Activated CD8-positive, alpha-beta T cell treated with anti-CD3 and anti-CD28 coated beads for 36 hours (primary cell): ENCODE results near the gene MAPK8. TPM values are rescaled to one million over a fixed set of nuclear protein-coding genes. Genes with fewer than 3 reads are reported as not detected.
A peak's percentile ranks its signal among the peaks of the same experiment; 100 is the strongest.

Experiments used
- ATAC-seq: fragments of 200-7000 bp; cut with Tn5 transposase; one replicate; pipeline ENCODE4 v1.10.0; 2021; ENCODE audit warnings: mild to moderate bottlenecking, moderate library complexity
- CTCF ChIA-PET: fragments of 350-600 bp; sonication (Branson Sonifier 250); formaldehyde crosslinking; loops from one replicate; lab custom pipeline; 2021; ENCODE audit warnings: antibody characterized with exemption; lab: Charles Lee
- POLR2A ChIA-PET: fragments of 350-600 bp; sonication (Branson Sonifier 250); formaldehyde crosslinking; loops from one replicate; lab custom pipeline; 2021; ENCODE audit warnings: antibody characterized with exemption; lab: Charles Lee
- DNase-seq: peaks from one replicate; pipeline ENCODE4 v3.0.0-alpha.2; 2020
- H3K27ac Mint-ChIP-seq: one replicate; pipeline ENCODE4 v1.8.0; 2021; ENCODE audit warnings: mild to moderate bottlenecking, mixed read lengths
- H3K27me3 Mint-ChIP-seq: one replicate; pipeline ENCODE4 v1.8.0; 2021; ENCODE audit warnings: mixed read lengths
- H3K36me3 Mint-ChIP-seq: one replicate; pipeline ENCODE4 v1.8.0; 2021; ENCODE audit warnings: low read depth, mixed read lengths
- H3K4me1 Mint-ChIP-seq: one replicate; pipeline ENCODE4 v1.8.0; 2021; ENCODE audit warnings: low read depth, mixed read lengths
- H3K4me3 Mint-ChIP-seq: one replicate; pipeline ENCODE4 v1.8.0; 2021; ENCODE audit warnings: mild to moderate bottlenecking, moderate library complexity, mixed read lengths
- H3K9me3 Mint-ChIP-seq: one replicate; pipeline ENCODE4 v1.8.0; 2021; ENCODE audit warnings: mixed read lengths
- intact Hi-C: fragments of 100-400 bp; cut with micrococcal nuclease; formaldehyde crosslinking; loops from one replicate; pipeline ENCODE4 v1.10.0; 2022
- total RNA-seq, 2 experiments: library from RNA; stranded (reverse); gene quantifications; one replicate each; pipeline ENCODE4 v1.2.3, GENCODE V29; 2021
- TF ChIP-seq, protein P1 (sequence below): fragments of 200-600 bp; IDR thresholded peaks from one replicate; pipeline ENCODE4 v1.8.0; 2022; ENCODE audit warnings: antibody characterized with exemption, mild to moderate bottlenecking

The MAPK8 gene
- total RNA-seq, 2 experiments from 2014 or later = 40.5 to 41.1 TPM

DNA sequence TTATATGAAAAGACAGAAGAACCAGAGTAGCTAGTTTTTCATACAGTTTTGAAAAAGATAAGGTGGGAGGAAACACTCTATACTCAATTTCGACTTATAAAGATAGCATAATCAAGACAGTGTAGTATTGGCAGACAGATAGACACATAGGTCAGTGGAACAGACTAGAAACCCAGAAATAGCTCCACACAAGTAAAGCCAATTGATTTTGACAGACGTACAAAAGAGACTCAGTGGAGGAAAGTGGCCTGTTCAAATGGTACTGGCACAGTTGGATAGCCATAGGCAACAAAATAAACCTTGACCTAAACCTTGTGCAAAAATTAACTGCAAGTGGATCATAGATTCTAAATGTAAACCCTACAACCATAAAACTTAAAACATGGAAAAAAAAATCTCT is 46.8 kb downstream of the MAPK8 start:
- no peak overlapping the region for H3K27ac Mint-ChIP-seq
- POLR2A ChIA-PET = no interaction called here

DNA sequence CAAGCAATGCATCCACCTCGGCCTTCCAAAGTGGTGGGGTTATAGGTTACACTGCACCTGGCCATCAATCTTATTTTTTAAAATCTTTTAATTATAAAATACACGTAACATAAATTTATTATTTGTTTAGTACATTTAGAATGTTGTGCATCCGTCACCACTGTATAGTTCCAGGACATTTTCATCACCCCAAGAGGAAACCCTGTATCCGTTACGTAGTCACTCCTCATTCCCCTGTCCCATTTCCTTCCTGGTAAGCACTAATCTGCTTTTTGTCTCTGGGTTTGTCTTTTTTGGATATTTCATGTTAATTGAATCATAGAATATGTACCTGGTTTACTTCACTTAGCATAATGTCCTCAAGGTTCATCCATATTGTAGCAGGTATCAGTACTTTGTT is 51.2 kb downstream of the MAPK8 start:
- Mint-ChIP-seq H3K4me1 (peaks cover 24% of the 10 kb centered on the region), H3K36me3 (peaks cover 7% of the 10 kb centered on the region), H3K9me3 (peaks cover 14% of the 10 kb centered on the region), H3K27me3 (no peaks in the 10 kb centered on the region), H3K27ac (peak overlapping the region; percentile 2), H3K4me3 (no peak overlapping the region)
- ATAC-seq (no peak), DNase-seq (no peak)
- intact Hi-C loops = no loop called here
- TF ChIP-seq, protein P1, sequence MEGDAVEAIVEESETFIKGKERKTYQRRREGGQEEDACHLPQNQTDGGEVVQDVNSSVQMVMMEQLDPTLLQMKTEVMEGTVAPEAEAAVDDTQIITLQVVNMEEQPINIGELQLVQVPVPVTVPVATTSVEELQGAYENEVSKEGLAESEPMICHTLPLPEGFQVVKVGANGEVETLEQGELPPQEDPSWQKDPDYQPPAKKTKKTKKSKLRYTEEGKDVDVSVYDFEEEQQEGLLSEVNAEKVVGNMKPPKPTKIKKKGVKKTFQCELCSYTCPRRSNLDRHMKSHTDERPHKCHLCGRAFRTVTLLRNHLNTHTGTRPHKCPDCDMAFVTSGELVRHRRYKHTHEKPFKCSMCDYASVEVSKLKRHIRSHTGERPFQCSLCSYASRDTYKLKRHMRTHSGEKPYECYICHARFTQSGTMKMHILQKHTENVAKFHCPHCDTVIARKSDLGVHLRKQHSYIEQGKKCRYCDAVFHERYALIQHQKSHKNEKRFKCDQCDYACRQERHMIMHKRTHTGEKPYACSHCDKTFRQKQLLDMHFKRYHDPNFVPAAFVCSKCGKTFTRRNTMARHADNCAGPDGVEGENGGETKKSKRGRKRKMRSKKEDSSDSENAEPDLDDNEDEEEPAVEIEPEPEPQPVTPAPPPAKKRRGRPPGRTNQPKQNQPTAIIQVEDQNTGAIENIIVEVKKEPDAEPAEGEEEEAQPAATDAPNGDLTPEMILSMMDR = no peak
- ChIA-PET POLR2A (no interaction called here), CTCF (no interaction called here)

More for the DNA sequence above, 46.8 kb downstream of the MAPK8 start:
- Mint-ChIP-seq H3K36me3 (peaks cover 22% of the 10 kb centered on the region), H3K4me1 (peaks cover 10% of the 10 kb centered on the region), H3K9me3 (peaks cover 30% of the 10 kb centered on the region), H3K4me3 (no peak overlapping the region), H3K27me3 (no peaks in the 10 kb centered on the region)
- DNase-seq (no peak), ATAC-seq (no peak)
- CTCF ChIA-PET = interaction anchor here (1.1 to 1.2 kb wide), 2 partner anchors 10 to 63 kb away, joined by 3 to 5 read pairs; no protein-coding TSS in a partner anchor
- TF ChIP-seq, protein P1 = no peak
- intact Hi-C loops = no loop called here

DNA sequence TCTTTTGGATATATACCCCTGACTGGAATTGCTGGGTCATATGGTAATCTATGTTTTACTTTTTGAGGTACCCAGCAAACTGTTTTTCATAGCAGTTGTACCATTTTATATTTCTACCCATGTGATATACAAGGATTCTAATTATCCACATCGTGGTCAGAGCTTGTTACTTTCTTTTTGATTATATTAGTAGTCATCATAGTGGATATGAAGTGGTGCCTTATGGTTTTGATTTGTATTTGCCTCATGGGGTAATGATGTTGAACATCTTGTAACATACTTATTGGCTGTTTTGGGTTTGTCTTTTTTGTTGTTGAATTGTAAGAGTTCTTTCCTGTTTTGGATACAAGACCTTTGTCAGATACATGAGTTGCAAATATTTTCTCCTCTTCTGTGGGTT is 51.7 kb downstream of the MAPK8 start:
- H3K27ac Mint-ChIP-seq = no peak overlapping the region
- H3K4me1 Mint-ChIP-seq = peaks cover 24% of the 10 kb centered on the region
- peaks cover 14% of the 10 kb centered on the region for H3K9me3 Mint-ChIP-seq
- H3K4me3 Mint-ChIP-seq = no peak overlapping the region
- TF ChIP-seq, protein P1 = no peak
- intact Hi-C loops = no loop called here
- peaks cover 7% of the 10 kb centered on the region for H3K36me3 Mint-ChIP-seq
- H3K27me3 Mint-ChIP-seq = no peaks in the 10 kb centered on the region
- ChIA-PET POLR2A (no interaction called here), CTCF (no interaction called here)
- ATAC-seq (no peak), DNase-seq (no peak)

DNA sequence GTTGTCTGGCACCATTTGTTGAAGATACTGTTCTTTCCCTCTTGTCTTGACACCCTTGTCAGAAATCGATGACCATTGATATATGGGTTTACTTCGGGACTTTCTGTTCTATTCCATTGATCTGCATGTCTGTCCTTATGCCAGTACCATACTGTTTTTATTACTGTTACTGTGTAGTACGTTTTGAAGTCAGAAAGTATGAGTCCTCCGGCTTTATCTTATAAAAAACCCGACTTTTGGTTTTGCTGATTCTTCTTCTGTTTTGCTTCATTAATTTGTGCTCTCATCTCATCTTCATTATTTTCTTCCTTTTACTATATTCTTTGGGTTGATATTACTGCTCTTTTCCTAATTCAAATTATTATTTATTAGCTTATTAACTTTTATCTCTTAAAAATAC is 52.4 kb downstream of the MAPK8 start:
- POLR2A ChIA-PET = no interaction called here
- intact Hi-C loops = no loop called here
- H3K4me1 Mint-ChIP-seq = peaks cover 29% of the 10 kb centered on the region
- no peak overlapping the region for H3K27ac Mint-ChIP-seq
- ATAC-seq (no peak), DNase-seq (no peak)
- TF ChIP-seq, protein P1 = no peak
- CTCF ChIA-PET = no interaction called here
- H3K9me3 Mint-ChIP-seq = peaks cover 10% of the 10 kb centered on the region
- H3K4me3 Mint-ChIP-seq = no peak overlapping the region
- H3K27me3 Mint-ChIP-seq = no peaks in the 10 kb centered on the region
- peaks cover 7% of the 10 kb centered on the region for H3K36me3 Mint-ChIP-seq

DNA sequence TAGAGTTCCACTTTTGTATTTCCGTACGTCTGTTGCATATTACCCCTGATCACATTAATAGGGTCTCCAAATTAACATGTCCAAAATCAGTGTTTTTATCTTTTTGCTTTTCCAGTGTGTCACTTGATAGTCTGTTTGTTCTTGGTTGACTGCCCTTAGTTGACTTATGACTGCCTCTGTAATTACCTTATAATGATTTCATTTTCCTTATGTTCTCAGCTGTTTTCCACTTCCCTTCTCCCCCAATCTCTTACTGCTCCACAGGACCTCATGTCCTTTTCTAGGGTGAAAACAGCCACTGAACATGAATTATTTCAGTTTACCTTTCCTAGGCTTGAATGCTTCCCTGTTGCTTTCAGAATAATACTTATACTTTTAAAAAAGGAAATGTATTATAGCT is 54.7 kb downstream of the MAPK8 start:
- TF ChIP-seq, protein P1 = no peak
- intact Hi-C loops = loop anchor here (5.0 to 10.0 kb wide), 2 partner anchors 144 to 296 kb away; no protein-coding TSS in a partner anchor
- Mint-ChIP-seq H3K9me3 (peaks cover 6% of the 10 kb centered on the region), H3K27me3 (no peaks in the 10 kb centered on the region), H3K36me3 (peaks cover 6% of the 10 kb centered on the region), H3K4me3 (no peak overlapping the region), H3K4me1 (peaks cover 31% of the 10 kb centered on the region), H3K27ac (no peak overlapping the region)
- DNase-seq (no peak), ATAC-seq (no peak)
- CTCF ChIA-PET = interaction anchor here (0.9 to 7.6 kb wide), 2 partner anchors 145 to 296 kb away, joined by 3 to 97 read pairs; no protein-coding TSS in a partner anchor
- POLR2A ChIA-PET = no interaction called here
